GM19372 (cell line): ENCODE results near the gene WDR46.
"Not testable (repeated sequence)": the region's sequence is repeated elsewhere in the genome, so short reads cannot be mapped to it uniquely, and the experiment has no call there.

Experiments
- ATAC-seq: cut with Tn5 transposase; IDR thresholded peaks from one replicate; pipeline ENCODE4 v1.9.1; 2021; ENCODE audit warnings: mild to moderate bottlenecking, low read depth, moderate library complexity; ENCODE audit not compliant: unreplicated experiment

WDR46 gene

GRCh38 chr6:33289784-33290315, 811 bp upstream of the WDR46 start:
- ATAC-seq: no peak

GRCh38 chr6:33288141-33288920, 708 bp downstream of the WDR46 start:
- ATAC-seq: no peak

GRCh38 chr6:33286946-33287914, 1.8 kb downstream of the WDR46 start:
- ATAC-seq: no peak

- not testable (repeated sequence) for ATAC-seq
Observed at GRCh38 chr6:33285214-33285613, 3.8 kb downstream of the WDR46 start.

GRCh38 chr6:33280539-33280938, 8.5 kb downstream of the WDR46 start:
- ATAC-seq: no peak

- ATAC-seq: no peak
Observed at GRCh38 chr6:33279971-33280511, 9.0 kb downstream of the WDR46 start.

- ATAC-seq: no peak
Observed at GRCh38 chr6:33279257-33279695, 9.8 kb downstream of the WDR46 start.

GRCh38 chr6:33278810-33279209, 10.2 kb downstream of the WDR46 start:
- ATAC-seq: no peak

GRCh38 chr6:33278392-33278741, 10.7 kb downstream of the WDR46 start:
- no peak for ATAC-seq

- ATAC-seq: no peak
Observed at GRCh38 chr6:33277663-33278391, 11.2 kb downstream of the WDR46 start.

- peak; percentile 56 for ATAC-seq
Observed at GRCh38 chr6:33276864-33277662, 12.0 kb downstream of the WDR46 start, which contains the start of gene B3GALT4. TSS of gene B3GALT4 (plus strand) at chr6:33277123. CDS start at chr6:33277420, 297 bp downstream.

GRCh38 chr6:33276581-33276863, 12.5 kb downstream of the WDR46 start:
- ATAC-seq: no peak

GRCh38 chr6:33275795-33276580, 13.1 kb downstream of the WDR46 start:
- ATAC-seq: not testable (repeated sequence)

- ATAC-seq: no peak
Observed at GRCh38 chr6:33273924-33274902, 14.8 kb downstream of the WDR46 start.

- ATAC-seq: no peak
Observed at GRCh38 chr6:33273129-33273923, 15.7 kb downstream of the WDR46 start.

- ATAC-seq: no peak
Observed at GRCh38 chr6:33272275-33273128, 16.5 kb downstream of the WDR46 start.
